ENCODE measurements around the gene SSX4.
"Not testable (repeated sequence)": the region's sequence is repeated elsewhere in the genome, so short reads cannot be mapped to it uniquely, and the experiment has no call there.

SSX4 gene, protein sequence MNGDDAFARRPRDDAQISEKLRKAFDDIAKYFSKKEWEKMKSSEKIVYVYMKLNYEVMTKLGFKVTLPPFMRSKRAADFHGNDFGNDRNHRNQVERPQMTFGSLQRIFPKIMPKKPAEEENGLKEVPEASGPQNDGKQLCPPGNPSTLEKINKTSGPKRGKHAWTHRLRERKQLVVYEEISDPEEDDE

DNA sequence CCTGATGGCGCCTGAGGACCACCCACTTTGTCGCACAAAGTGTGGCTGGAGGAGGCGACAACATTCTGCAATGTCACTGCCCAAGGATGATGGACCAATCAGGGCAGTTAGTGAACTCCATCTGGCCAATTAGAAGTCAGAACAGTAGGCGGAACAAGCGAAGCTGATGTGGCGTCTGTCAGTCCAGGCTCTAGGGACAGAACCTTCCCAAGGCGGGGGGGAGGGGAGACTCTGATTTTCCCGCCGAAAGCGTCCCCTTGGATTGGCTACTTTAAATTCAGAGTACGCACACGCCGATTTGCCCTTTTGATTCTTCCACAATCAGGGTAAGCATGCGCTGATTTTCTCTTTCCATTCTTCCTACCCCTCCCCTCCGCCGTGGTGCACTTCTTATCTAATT, at the start of gene SSX4:
SSX4 (plus strand) TSS at position 301 of the 400 bp plus-strand sequence. CDS start 515 bp downstream, outside the sequence.
- DNase-seq (ENCODE audit: low read depth): not testable (repeated sequence)

DNA sequence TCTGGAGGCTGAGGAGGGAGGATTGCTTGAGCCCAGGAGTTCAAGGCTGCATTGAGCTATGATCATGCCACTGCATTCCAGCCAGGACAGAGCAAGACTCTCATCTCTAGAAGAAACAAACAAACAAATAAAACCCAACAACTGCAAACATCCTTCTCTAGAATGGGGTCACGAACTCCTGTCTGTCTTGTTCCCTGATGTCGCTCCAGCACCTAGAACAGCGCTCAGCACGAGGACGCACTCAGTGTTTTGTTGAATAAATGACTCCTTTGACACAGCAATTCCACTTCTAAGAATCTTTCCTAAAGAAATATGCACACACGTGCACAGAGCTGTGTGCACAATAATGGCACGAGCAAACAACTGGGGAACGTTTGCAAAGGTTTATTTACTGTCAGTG, 37.3 kb upstream of the SSX4 start:
- not testable (repeated sequence) for DNase-seq (ENCODE audit: low read depth)

DNA sequence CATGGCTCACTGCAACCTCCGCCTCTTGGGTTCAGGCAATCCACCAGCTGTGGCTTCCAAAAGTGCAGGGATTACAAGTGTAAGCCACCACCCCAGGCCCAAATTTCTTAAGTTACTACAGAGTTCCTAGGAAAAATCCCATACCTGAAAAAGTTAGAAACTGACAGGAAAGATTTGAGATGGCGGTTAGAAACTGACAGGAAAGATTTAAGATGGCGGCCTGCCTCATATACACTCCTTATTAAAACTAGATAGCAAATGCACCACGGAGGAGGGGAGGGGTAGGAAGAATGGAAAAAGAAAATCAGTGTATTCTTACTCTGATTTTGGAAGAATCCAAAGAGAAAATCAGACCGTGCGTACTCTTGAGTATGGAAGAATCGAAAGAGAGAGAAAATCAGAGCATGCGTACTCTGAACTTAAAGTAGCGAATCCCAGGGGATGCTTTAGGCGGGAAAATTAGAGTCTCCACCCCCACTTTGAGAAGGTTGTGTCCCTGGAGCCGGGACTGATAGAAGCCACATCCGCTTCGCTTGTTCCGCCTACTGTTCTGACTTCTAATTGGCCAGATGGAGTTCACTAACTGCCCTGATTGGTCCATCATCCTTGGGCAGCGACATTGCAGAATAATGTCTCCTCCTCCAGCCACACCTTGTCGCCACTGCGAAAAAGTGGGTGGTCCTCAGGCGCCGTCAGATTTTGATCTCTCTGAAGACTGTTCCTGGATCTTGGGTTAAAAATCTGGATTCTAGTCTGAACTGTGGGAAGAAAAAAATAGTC, 26.8 kb upstream of the SSX4 start, which contains the start of gene SSX3:
SSX3 (minus strand) TSS at position 389 of the 780 bp plus-strand sequence. CDS start 1,454 bp downstream, outside the sequence.
- not testable (repeated sequence) for DNase-seq (ENCODE audit: low read depth)

DNA sequence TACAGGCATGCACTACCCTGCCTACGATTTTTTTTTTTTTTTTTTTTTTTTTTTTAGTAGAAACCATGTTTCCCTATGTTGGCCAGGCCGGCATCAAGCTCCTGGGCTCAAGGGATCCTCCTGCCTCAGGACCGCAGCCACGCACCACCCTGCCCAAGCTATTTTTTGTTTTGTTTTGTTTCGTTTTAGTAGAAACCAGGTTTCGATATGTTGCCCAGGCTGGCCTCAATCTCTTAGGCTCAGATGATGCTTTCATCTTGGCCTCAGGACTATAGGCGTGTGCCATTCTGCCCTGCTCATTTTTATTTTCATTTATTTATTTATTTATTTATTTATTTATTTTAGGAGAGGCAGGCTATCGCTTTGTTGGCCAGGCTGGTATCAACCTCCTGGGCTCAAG, 25.7 kb upstream of the SSX4 start:
- no peak for DNase-seq (ENCODE audit: low read depth)

DNA sequence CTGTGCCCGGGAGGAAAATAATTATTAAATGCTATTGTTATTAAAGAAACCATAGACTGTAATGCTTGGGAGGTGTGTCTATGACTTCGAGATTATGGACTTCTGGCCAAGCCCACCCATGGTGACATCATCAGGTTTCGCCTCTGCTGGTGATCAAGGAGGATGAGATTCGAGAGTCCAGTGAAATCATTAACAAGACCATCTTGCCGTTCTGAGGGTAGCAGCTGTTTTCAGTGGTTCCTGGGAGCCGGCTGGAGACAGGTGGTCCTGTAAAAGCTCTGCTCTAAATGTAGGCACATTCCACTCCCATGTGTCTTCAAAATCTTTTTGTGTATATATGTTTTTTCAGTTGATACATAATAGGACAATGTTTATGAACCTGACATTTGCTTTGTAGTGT, 24.1 kb upstream of the SSX4 start:
- DNase-seq (ENCODE audit: low read depth): not testable (repeated sequence)

DNA sequence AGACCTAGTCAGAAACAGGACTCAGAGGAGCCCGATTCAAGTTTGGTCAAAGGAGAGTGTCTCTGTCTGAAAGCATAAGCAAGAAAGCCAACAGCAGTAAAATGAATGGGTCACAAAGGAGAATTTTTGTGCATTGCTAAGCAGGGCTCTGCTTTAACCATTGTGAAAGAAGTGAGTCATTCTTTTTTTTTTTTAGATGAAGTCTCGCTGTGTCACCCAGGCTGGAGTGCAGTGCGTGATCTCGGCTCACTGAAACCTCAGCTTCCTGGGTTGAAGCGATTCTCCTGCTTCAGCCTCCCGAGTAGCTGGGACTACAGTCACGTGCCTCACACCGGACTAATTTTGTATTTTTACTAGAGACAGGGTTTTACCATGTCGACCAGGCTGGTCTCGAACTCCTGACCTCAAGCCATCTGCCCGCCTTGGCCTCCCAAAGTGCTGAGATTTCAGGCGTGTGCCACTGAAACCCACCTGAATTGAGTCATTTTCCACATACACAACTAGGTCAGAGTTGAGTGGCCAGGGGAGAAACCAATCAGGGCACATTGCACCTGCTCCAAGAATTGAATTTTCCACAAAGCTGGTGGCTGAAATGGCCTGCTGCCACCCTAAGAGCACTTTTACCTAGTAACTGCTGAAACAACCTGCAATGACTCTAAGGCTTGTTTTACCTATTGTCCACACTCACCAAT, 15.5 kb upstream of the SSX4 start:
- DNase-seq (ENCODE audit: low read depth): not testable (repeated sequence)

- not testable (repeated sequence) for DNase-seq (ENCODE audit: low read depth)
These were observed 12.9 kb upstream of the SSX4 start for GRCh38 chrX:48370408-48370807.

GRCh38 chrX:48396931-48397330, 13.6 kb downstream of the SSX4 start:
- not testable (repeated sequence) for DNase-seq (ENCODE audit: low read depth)

- DNase-seq (ENCODE audit: low read depth): not testable (repeated sequence)
These were observed 14.5 kb downstream of the SSX4 start for GRCh38 chrX:48397825-48398224.

GRCh38 chrX:48411860-48412259, 28.5 kb downstream of the SSX4 start, which contains the start of gene SSX4B:
TSS of gene SSX4B (minus strand) at chrX:48411960. CDS start at chrX:48411372, 588 bp downstream.
- DNase-seq (ENCODE audit: low read depth): not testable (repeated sequence)

- not testable (repeated sequence) for DNase-seq (ENCODE audit: low read depth)
These were observed 43.8 kb downstream of the SSX4 start for GRCh38 chrX:48427027-48427716.

GRCh38 chrX:48429606-48430005, 46.3 kb downstream of the SSX4 start:
- DNase-seq (ENCODE audit: low read depth): not testable (repeated sequence)

GRCh38 chrX:48430166-48430565, 46.8 kb downstream of the SSX4 start:
- not testable (repeated sequence) for DNase-seq (ENCODE audit: low read depth)

DNA sequence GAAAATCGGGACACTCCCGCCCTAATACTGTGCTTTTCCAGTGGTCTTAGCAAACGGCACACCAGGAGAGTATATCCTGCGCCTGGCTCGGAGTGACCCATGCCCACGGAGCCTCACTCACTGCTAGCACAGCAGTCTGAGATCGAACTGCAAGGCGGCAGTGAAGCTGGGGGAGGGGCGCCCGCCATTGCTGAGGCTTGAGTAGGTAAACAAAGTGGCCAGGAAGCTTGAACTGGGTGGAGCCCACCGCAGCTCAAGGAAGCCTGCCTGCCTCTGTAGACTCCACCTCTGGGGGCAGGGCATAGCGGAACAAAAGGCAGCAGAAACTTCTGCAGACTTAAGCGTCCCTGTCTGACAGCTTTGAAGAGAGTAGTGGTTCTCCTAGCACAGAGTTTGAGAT, 50.4 kb downstream of the SSX4 start:
- not testable (repeated sequence) for DNase-seq (ENCODE audit: low read depth)

Data from stimulated activated CD8-positive, alpha-beta memory T cell treated with anti-CD3 and anti-CD28 coated beads, Interleukin-15, amount 100 ng/mL, for 1 hour (primary cell).